ENCODE data around the gene MCEE.
"Not testable (repeated sequence)": the region's sequence is repeated elsewhere in the genome, so short reads cannot be mapped to it uniquely, and the experiment has no call there.

Gene MCEE

DNA sequence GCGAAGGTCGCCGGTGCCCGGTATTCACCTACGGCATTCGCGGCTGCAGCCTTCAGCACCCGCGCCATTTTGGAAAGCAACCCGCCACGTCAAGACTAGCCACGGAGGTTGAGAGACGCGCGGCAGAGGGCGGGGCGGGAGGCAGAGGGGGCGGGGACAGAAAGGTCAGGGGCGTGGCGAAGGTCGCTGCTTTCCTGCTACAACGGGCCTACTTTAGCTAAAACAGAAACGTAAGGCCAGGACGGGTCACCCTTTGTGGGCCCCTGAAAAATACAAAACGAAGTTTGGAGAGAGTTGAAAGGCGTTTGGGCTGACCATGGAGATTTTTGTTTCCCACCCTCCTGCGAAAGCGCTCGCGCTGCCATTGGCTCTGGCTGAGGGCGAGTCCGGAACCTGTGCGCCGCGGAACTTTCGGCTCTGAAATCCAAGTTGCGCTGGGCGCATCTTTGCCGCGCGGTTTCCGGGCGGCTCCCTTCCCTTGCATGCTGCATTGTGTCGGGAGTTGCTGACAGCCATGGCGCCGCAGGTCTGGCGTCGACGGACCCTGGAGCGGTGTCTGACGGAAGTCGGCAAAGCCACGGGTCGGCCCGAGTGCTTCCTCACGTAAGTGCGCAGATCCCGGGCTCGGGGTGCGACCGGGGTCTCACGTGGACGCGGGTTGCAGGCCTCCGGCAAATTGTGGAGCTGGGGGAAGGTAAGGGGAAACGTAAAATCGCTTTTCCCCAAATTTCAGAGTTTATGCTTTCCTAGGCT, at the start of gene MCEE, which contains the start of gene MPHOSPH10:
Gene MCEE (minus strand): TSS at position 78 of the 753 bp plus-strand sequence. CDS start 10 bp downstream, at position 68.
Gene MPHOSPH10 (plus strand): TSS at position 483 of the 753 bp plus-strand sequence. CDS start 32 bp downstream, at position 515.
- peak within 1 kb of the TSS; percentile 90 for H3K4me3 ChIP-seq (ENCODE audit: low read length)
- DNase-seq (ENCODE audit: low read depth): peak; percentile 96
- TF ChIP-seq, protein P1, sequence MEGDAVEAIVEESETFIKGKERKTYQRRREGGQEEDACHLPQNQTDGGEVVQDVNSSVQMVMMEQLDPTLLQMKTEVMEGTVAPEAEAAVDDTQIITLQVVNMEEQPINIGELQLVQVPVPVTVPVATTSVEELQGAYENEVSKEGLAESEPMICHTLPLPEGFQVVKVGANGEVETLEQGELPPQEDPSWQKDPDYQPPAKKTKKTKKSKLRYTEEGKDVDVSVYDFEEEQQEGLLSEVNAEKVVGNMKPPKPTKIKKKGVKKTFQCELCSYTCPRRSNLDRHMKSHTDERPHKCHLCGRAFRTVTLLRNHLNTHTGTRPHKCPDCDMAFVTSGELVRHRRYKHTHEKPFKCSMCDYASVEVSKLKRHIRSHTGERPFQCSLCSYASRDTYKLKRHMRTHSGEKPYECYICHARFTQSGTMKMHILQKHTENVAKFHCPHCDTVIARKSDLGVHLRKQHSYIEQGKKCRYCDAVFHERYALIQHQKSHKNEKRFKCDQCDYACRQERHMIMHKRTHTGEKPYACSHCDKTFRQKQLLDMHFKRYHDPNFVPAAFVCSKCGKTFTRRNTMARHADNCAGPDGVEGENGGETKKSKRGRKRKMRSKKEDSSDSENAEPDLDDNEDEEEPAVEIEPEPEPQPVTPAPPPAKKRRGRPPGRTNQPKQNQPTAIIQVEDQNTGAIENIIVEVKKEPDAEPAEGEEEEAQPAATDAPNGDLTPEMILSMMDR (IDR thresholded peaks at IDR 0.05; ENCODE audit: insufficient read depth, low read depth, low read length, missing control alignments): no peak

DNA sequence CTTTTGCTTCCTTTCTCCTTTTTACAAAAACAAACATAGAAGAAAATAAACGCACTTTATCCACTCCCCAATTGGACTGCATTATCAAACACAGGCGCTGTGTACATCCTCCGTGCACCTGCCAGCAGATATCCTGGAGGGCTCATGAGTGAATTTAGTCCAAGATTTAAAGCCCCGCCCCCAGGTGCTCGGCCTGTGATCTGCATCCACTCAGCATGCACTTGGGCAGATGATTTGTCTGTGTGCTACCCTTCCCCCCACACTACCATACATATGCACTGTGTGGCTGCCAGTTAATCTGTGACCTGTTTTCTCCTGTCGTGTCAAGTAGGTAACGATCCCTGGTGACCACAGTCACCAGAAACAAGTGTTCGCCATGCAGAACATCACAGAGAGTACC, 48.8 kb upstream of the MCEE start:
- not testable (repeated sequence) for H3K4me3 ChIP-seq (ENCODE audit: low read length); DNase-seq (ENCODE audit: low read depth)

DNA sequence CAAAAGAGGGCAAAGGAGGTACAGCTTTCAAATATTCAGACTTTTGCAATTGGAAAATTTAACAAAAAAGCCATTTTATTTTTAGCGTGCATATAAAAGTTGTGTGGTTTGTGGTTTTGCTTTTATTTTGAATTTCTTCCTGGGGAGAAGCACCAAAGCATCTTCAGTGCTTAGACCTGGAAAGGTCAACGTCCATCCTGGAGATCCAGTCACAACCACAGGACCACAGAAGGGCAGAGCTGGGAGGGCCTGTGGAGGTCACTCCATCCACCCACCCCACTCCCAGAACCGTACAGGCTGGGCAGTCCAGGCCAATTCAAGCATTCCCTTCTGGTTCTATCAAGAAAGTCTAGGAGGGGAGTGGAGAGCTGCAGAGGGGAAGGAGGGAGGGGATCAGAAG, 44.2 kb upstream of the MCEE start:
- TF ChIP-seq, protein P1 (IDR thresholded peaks at IDR 0.05; ENCODE audit: insufficient read depth, low read depth, low read length, missing control alignments): no peak
- DNase-seq (ENCODE audit: low read depth): no peak
- no peak overlapping the region for H3K4me3 ChIP-seq (ENCODE audit: low read length)

DNA sequence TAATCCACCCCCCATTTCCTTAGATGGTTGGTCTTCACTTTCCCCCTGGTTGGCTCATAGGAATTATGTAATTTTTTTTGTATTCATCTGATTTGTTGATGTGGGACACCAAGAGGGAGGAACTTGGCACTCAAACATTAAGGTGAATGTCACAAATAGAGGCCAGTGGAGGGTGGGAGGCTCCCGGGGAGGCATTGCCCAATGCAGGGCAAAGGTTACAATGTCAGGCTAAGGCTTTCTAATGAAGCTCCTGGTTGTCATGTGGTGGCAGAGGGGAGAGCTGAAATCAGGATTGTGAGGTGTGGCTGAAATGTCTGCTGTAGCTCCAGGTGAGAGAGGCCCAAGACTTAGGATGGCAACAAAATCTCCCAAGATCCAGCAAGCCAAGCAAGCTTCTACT, 43.1 kb upstream of the MCEE start:
- TF ChIP-seq, protein P1 (IDR thresholded peaks at IDR 0.05; ENCODE audit: insufficient read depth, low read depth, low read length, missing control alignments): no peak
- H3K4me3 ChIP-seq (ENCODE audit: low read length): no peak overlapping the region
- no peak for DNase-seq (ENCODE audit: low read depth)

DNA sequence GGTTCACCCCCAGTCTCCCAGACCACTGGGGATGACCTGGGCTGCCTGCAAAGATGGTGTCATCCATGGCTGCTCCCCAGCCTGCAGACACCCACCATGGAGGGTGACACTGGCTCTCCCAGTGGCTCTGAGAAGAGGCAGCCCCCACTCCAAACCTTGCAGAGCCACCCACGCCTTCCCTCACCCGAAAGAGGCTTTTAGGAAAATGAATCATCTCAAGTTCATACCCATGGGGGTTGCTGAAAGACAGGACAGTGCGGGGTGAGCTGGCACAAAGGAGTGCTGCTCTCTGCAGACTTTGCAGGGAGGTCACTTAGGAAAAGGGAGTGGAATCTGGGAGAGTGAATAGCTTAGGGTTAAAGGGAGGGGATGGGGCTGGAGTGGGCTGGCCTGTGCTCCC, 36.8 kb upstream of the MCEE start:
- no peak overlapping the region for H3K4me3 ChIP-seq (ENCODE audit: low read length)
- peak; percentile 19 for DNase-seq (ENCODE audit: low read depth)
- TF ChIP-seq, protein P1 (IDR thresholded peaks at IDR 0.05; ENCODE audit: insufficient read depth, low read depth, low read length, missing control alignments): no peak

DNA sequence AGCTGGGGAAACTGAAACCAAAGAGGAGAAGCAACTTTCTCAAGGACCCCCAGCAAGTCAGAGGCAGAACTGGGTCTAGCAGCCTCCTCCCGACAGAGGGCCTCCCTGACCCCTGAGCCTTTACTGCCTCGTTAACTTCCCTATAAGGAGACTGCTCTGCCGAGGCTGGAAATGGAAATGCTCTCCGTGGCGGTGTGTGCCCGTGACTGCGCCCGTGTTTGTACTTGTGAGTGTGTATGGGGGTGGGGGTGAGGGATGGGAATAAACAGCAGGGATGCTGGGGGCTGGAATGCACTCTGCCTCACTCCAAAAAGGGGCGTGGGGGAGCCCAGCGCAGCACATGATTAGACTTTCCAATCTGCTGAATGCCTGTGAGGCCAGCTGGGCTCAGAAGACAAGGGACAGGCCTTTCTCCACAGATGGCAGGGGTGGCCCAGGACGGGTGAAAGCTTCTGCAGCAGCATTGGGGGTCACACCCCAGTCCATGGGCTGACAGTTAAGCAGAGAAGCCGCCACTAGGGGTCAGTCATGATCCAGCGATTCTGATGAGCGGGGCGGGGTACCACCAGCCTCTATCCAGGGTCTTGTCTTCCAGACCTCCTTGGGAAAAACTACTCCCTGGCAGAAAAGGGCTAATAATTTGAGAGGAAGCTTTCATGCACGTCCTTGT, 27.2 kb upstream of the MCEE start:
- DNase-seq (ENCODE audit: low read depth): peak; percentile 41
- TF ChIP-seq, protein P1 (IDR thresholded peaks at IDR 0.05; ENCODE audit: insufficient read depth, low read depth, low read length, missing control alignments): peak; percentile 63
- no peak overlapping the region for H3K4me3 ChIP-seq (ENCODE audit: low read length)

DNA sequence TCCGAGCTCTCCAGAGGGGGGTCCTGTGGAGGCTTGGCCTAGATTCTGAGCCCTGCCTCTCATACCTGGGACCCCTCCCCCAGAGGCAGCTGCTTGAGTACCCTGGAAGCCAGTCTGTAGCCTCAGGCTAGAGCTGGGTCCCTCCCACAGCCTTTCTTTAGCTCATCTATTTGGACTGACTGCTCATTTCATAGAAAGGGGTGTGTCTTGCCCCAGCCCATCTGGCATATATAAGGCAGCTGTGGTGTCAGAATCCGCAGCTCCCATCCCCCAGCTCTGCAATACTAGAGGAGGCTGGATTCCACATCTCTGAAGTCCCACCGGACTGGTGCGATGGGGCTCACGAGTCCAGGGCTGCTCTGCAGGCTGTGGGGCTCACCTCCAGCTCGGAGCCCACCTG, 26.5 kb upstream of the MCEE start:
- DNase-seq (ENCODE audit: low read depth): peak; percentile 16
- TF ChIP-seq, protein P1 (IDR thresholded peaks at IDR 0.05; ENCODE audit: insufficient read depth, low read depth, low read length, missing control alignments): no peak
- no peak overlapping the region for H3K4me3 ChIP-seq (ENCODE audit: low read length)

Measured in epithelial cell of esophagus (primary cell).